DOHH2 (cell line): Measurements from ENCODE around the gene PPT2.
A peak's percentile ranks its signal among the peaks of the same experiment; 100 is the strongest.

ENCODE experiments used
- H3F3A ChIP-seq: fragments of 200-600 bp; sonication (generic), shearing (Covaris generic); 2 replicates; pipeline ENCODE4 v1.6.0; 2016; ENCODE audit warnings: antibody characterized with exemption, mild to moderate bottlenecking; ENCODE audit not compliant: control insufficient read depth, insufficient read depth
- H3K27ac ChIP-seq: fragments of 200-600 bp; sonication (generic); 2 replicates; pipeline ENCODE4 v1.5.1; 2014; ENCODE audit warnings: low read depth, mild to moderate bottlenecking, low read length, moderate library complexity
- H3K27me3 ChIP-seq: fragments of 200-600 bp; sonication (generic); 2 replicates; pipeline ENCODE4 v1.6.1; 2014; ENCODE audit warnings: mild to moderate bottlenecking, low read length, mixed read lengths; ENCODE audit not compliant: control insufficient read depth
- H3K36me3 ChIP-seq: fragments of 200-600 bp; sonication (generic); 2 replicates; pipeline ENCODE4 v1.6.1; 2014; ENCODE audit warnings: mild to moderate bottlenecking, low read length, moderate library complexity, mixed read lengths; ENCODE audit not compliant: control insufficient read depth
- H3K4me1 ChIP-seq: fragments of 200-600 bp; sonication (generic); 2 replicates; pipeline ENCODE4 v1.6.1; 2014; ENCODE audit warnings: mild to moderate bottlenecking, low read length, mixed read lengths; ENCODE audit not compliant: control insufficient read depth
- H3K4me2 ChIP-seq: fragments of 200-600 bp; sonication (generic); 2 replicates; pipeline ENCODE4 v1.6.0; 2014; ENCODE audit warnings: mild to moderate bottlenecking, low read length, moderate library complexity
- H3K4me3 ChIP-seq: fragments of 200-600 bp; sonication (generic); 2 replicates; pipeline ENCODE4 v1.5.1; 2014; ENCODE audit warnings: mild to moderate bottlenecking, low read length, mixed read lengths
- H3K79me2 ChIP-seq: fragments of 200-600 bp; sonication (generic); 2 replicates; pipeline ENCODE4 v1.6.1; 2014; ENCODE audit warnings: mild to moderate bottlenecking, low read length, mixed read lengths; ENCODE audit not compliant: control insufficient read depth
- H3K9me2 ChIP-seq: fragments of 200-600 bp; sonication (generic); replicated peaks from 2 replicates; pipeline ENCODE4 v1.6.1; 2014; ENCODE audit warnings: mild to moderate bottlenecking, low read length, mixed read lengths; ENCODE audit not compliant: control insufficient read depth
- H3K9me3 ChIP-seq: fragments of 200-600 bp; sonication (generic); 2 replicates; pipeline ENCODE4 v1.6.1; 2014; ENCODE audit warnings: antibody characterized with exemption, low read length, mixed read lengths; ENCODE audit not compliant: control insufficient read depth, insufficient read depth
- H4K20me1 ChIP-seq: fragments of 200-600 bp; sonication (generic); 2 replicates; pipeline ENCODE4 v1.6.0; 2014; ENCODE audit warnings: low read depth, mild to moderate bottlenecking, antibody characterized with exemption, low read length, moderate library complexity; ENCODE audit not compliant: control insufficient read depth, insufficient read depth
- CTCF ChIP-seq: fragments of 200-600 bp; sonication (generic); IDR thresholded peaks from one replicate; pipeline ENCODE4 v1.5.1; 2014; ENCODE audit warnings: antibody characterized with exemption, mild to moderate bottlenecking, low read depth, low read length; ENCODE audit not compliant: poor library complexity, severe bottlenecking
- EZH2phosphoT487 ChIP-seq: fragments of 200-600 bp; sonication (generic); IDR thresholded peaks from 2 replicates; pipeline ENCODE4 v1.6.1; 2017; ENCODE audit warnings: borderline replicate concordance, mild to moderate bottlenecking, antibody characterized with exemption, low read length, moderate library complexity, mixed read lengths

Gene PPT2

GRCh38 chr6:32116674-32117073 is 37.3 kb upstream of the PPT2 start:
- TF ChIP-seq EZH2phosphoT487 (no peak), CTCF (peak; percentile 48)
- Histone ChIP-seq H3K27ac (no peak overlapping the region), H4K20me1 (0 out of 2 replicates have a peak, but pooled peaks cover 3% of the 10 kb centered on the region), H3F3A (peaks cover 4% of the 10 kb centered on the region; the same call in 1 of the 2 replicates), H3K4me1 (peaks cover 7% of the 10 kb centered on the region), H3K4me2 (no peak overlapping the region), H3K9me3 (no peaks in the 10 kb centered on the region), H3K27me3 (no peaks in the 10 kb centered on the region), H3K4me3 (no peak overlapping the region), H3K36me3 (peaks cover 53% of the 10 kb centered on the region), H3K79me2 (no peaks in the 10 kb centered on the region), H3K9me2 (no peaks in the 10 kb centered on the region)

- H3K9me3 ChIP-seq: no peaks in the 10 kb centered on the region
- H3F3A ChIP-seq: peaks cover 4% of the 10 kb centered on the region; the same call in 1 of the 2 replicates
- no peak overlapping the region for H3K4me2 ChIP-seq
- no peak overlapping the region for H3K27ac ChIP-seq
- H3K4me1 ChIP-seq: peaks cover 7% of the 10 kb centered on the region
- no peaks in the 10 kb centered on the region for H3K9me2 ChIP-seq
- H3K27me3 ChIP-seq: no peaks in the 10 kb centered on the region
- H4K20me1 ChIP-seq: 0 out of 2 replicates have a peak, but pooled peaks cover 3% of the 10 kb centered on the region
- peaks cover 58% of the 10 kb centered on the region for H3K36me3 ChIP-seq
- TF ChIP-seq EZH2phosphoT487: no peak
- no peak overlapping the region for H3K4me3 ChIP-seq
- no peaks in the 10 kb centered on the region for H3K79me2 ChIP-seq
These were observed 36.5 kb upstream of the PPT2 start for GRCh38 chr6:32117461-32117860.

GRCh38 chr6:32118782-32119628 is 34.9 kb upstream of the PPT2 start:
- H3K4me2 ChIP-seq: 0 out of 2 replicates have a peak overlapping the region, but pooled peaks have one; percentile 2
- no peaks in the 10 kb centered on the region for H3K9me3 ChIP-seq
- no peak overlapping the region for H3K4me3 ChIP-seq
- TF ChIP-seq EZH2phosphoT487 (no peak), CTCF (peak; percentile 85)
- no peaks in the 10 kb centered on the region for H3K27me3 ChIP-seq
- H4K20me1 ChIP-seq: 0 out of 2 replicates have a peak, but pooled peaks cover 3% of the 10 kb centered on the region
- H3F3A ChIP-seq: peaks cover 4% of the 10 kb centered on the region; the same call in 1 of the 2 replicates
- H3K4me1 ChIP-seq: peaks cover 7% of the 10 kb centered on the region
- peaks cover 3% of the 10 kb centered on the region; the same call in 1 of the 2 replicates for H3K79me2 ChIP-seq
- H3K36me3 ChIP-seq: peaks cover 66% of the 10 kb centered on the region
- H3K9me2 ChIP-seq: no peaks in the 10 kb centered on the region
- H3K27ac ChIP-seq: 0 out of 2 replicates have a peak overlapping the region, but pooled peaks have one; percentile 2

- no peak overlapping the region for H3K4me3 ChIP-seq
- peaks cover 75% of the 10 kb centered on the region for H3K36me3 ChIP-seq
- H3K27me3 ChIP-seq: no peaks in the 10 kb centered on the region
- peaks cover 4% of the 10 kb centered on the region; the same call in 1 of the 2 replicates for H3F3A ChIP-seq
- peaks cover 7% of the 10 kb centered on the region for H3K4me1 ChIP-seq
- TF ChIP-seq EZH2phosphoT487 (no peak), CTCF (no peak)
- no peak overlapping the region for H3K27ac ChIP-seq
- H3K4me2 ChIP-seq: no peak overlapping the region
- peaks cover 3% of the 10 kb centered on the region for H3K79me2 ChIP-seq
- H4K20me1 ChIP-seq: 0 out of 2 replicates have a peak, but pooled peaks cover 3% of the 10 kb centered on the region
- H3K9me2 ChIP-seq: no peaks in the 10 kb centered on the region
- no peaks in the 10 kb centered on the region for H3K9me3 ChIP-seq
These were observed 33.3 kb upstream of the PPT2 start for GRCh38 chr6:32120573-32121059.
